SK-N-MC (cell line): ENCODE data around the gene STX12.

Experiments used
- EZH2 ChIP-seq: fragments of 200-600 bp; sonication (generic); IDR thresholded peaks from one replicate; pipeline ENCODE4 v1.6.1; 2017; ENCODE audit warnings: antibody characterized with exemption
- POLR2AphosphoS5 ChIP-seq: IDR thresholded peaks from 2 replicates; pipeline ENCODE4 v1.6.1; 2012; ENCODE audit warnings: mild to moderate bottlenecking, low read depth, low read length, borderline replicate concordance

DNA sequence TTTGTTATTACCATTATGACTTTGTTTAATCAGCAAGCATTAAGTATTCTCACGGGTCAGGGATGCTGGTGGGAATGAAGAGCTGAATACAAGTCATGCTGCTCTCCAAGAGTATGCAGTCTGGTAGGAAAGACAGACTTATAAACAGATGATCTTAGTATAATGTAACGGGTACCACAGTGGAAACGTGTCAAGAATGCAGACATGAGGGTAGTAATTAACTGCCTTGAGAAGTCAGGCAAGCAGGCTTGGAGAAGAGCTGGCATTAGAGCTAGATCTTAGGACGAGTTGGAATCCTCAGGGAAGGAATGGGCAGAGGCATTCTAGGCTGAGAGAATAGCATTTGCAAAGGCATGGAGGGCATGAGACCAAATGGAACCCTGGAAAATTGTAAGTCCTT, 27.6 kb upstream of the STX12 start:
- TF ChIP-seq POLR2AphosphoS5, result no peak
- no peak for TF ChIP-seq EZH2
